Suprapubic skin (tissue), 4 donors: ENCODE data around the gene CAMK1D.

Experiments
- CTCF ChIP-seq, 2 donors: fragments of 200-600 bp in 1 of 2; fragments of 450-650 bp in 1 of 2; sonication (generic) in 1 of 2; IDR thresholded peaks; one replicate each; pipeline ENCODE4 v1.5.1; 2016 to 2019; ENCODE audit warnings: antibody characterized with exemption in 2 of 2, mild to moderate bottlenecking in 1 of 2, moderate library complexity in 1 of 2
- POLR2A ChIP-seq, 2 donors: fragments of 450-650 bp; IDR thresholded peaks; one replicate each; pipeline ENCODE4 v1.6.1; 2017; ENCODE audit warnings: antibody characterized with exemption in 2 of 2, mild to moderate bottlenecking in 2 of 2, moderate library complexity in 2 of 2
- POLR2AphosphoS5 ChIP-seq, 3 donors: sonication (generic); formaldehyde crosslinking; IDR thresholded peaks; one replicate each; pipeline ENCODE4 v1.6.1; 2017; ENCODE audit warnings: antibody characterized with exemption in 3 of 3

GRCh38 chr10:12628964-12629766 lies 279.8 kb downstream of the CAMK1D start:
- TF ChIP-seq CTCF (IDR thresholded peaks at IDR 0.05) (no peak), POLR2A (IDR thresholded peaks at IDR 0.05) (no peak), POLR2AphosphoS5 (IDR thresholded peaks at IDR 0.05) (no peak)
